ENCODE results near the gene CSNK2A2. TPM values are rescaled to one million over a fixed set of nuclear protein-coding genes. Genes with fewer than 3 reads are reported as not detected.

Gene CSNK2A2
- 13.5 and 21.7 TPM in 2 replicates for total RNA-seq (2014; rRNA removed; shearing (Covaris generic))

DNA sequence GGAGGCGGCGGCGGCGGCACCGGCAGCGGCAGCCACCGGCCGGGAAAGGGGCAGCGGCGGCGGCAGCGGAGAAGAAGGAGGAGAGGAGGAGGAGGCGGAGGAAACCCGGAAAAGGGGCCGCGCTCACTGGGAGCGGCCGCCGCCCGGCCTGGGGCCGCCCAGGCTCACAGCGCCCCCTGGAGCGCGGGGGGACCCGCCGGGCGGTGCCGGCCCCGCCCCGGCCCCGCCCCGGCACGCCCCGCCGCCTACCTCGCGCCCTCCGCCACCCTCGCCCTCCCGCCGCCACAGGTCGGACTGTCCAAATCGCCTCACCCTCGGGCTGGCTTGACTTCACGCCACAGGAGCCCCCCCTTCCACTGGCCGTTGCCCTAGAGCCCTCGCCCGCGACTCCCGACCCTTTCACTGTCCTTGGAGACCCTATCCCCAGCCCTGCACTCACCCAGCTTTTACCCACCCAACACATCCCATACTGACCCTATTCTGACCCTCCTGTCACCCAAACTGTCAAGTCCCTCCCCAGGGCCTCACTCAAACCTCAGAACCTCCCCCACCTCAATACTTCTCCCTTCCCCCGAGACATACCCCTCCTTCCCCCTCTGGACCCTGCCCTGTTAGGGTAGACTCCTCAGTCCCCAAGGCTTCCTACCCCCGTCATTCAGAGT is at the start of gene CSNK2A2:
Gene CSNK2A2 (minus strand): TSS at position 85 of the 662 bp plus-strand sequence. CDS start 370 bp downstream, outside the sequence.
- H3K4me3 ChIP-seq, result peak within 1 kb of the TSS; percentile 53
- H3K9me3 ChIP-seq (replicated peaks), result no peaks in the 10 kb centered on the region
- H3K27ac ChIP-seq, result no peak within 1 kb of the TSS
- peaks cover 33% of the 10 kb centered on the region for H3K36me3 ChIP-seq
- peaks cover 10% of the 10 kb centered on the region for H3K4me1 ChIP-seq (replicated peaks)
- H3K27me3 ChIP-seq (replicated peaks), result peaks cover 15% of the 10 kb centered on the region
- DNase-seq (ENCODE audit: low read depth in 1 of 2, low spot score in 2 of 2), result peak; percentile 32 to 77

GRCh38 chr16:58243528-58244004 is 45.7 kb upstream of the CSNK2A2 start:
- Histone ChIP-seq H3K27ac (no peak overlapping the region), H3K4me3 (no peak overlapping the region), H3K9me3 (replicated peaks) (no peaks in the 10 kb centered on the region; the same call in 1 of the 2 replicates), H3K4me1 (replicated peaks) (no peaks in the 10 kb centered on the region), H3K27me3 (replicated peaks) (peaks cover 20% of the 10 kb centered on the region), H3K36me3 (no peaks in the 10 kb centered on the region)
- no peak for DNase-seq (ENCODE audit: low read depth in 1 of 2, low spot score in 2 of 2)

GRCh38 chr16:58236831-58237230 is 38.9 kb upstream of the CSNK2A2 start:
- Histone ChIP-seq H3K4me1 (replicated peaks) (0 out of 2 replicates have a peak, but pooled peaks cover 3% of the 10 kb centered on the region), H3K27ac (no peak overlapping the region), H3K27me3 (replicated peaks) (peaks cover 28% of the 10 kb centered on the region), H3K36me3 (no peaks in the 10 kb centered on the region), H3K4me3 (no peak overlapping the region), H3K9me3 (replicated peaks) (no peaks in the 10 kb centered on the region; the same call in 1 of the 2 replicates)
- no peak for DNase-seq (ENCODE audit: low read depth in 1 of 2, low spot score in 2 of 2)

GRCh38 chr16:58236231-58236690 is 38.4 kb upstream of the CSNK2A2 start:
- Histone ChIP-seq H3K9me3 (replicated peaks) (no peaks in the 10 kb centered on the region), H3K27me3 (replicated peaks) (peaks cover 22% of the 10 kb centered on the region), H3K4me1 (replicated peaks) (0 out of 2 replicates have a peak, but pooled peaks cover 3% of the 10 kb centered on the region), H3K4me3 (peak overlapping the region; percentile 19; the same call in 1 of the 2 replicates), H3K36me3 (no peaks in the 10 kb centered on the region), H3K27ac (no peak overlapping the region)
- peak; percentile 20 to 61 for DNase-seq (ENCODE audit: low read depth in 1 of 2, low spot score in 2 of 2)

GRCh38 chr16:58235663-58236062 is 37.8 kb upstream of the CSNK2A2 start:
- DNase-seq (ENCODE audit: low read depth in 1 of 2, low spot score in 2 of 2), result no peak
- no peaks in the 10 kb centered on the region for H3K36me3 ChIP-seq
- no peak overlapping the region for H3K27ac ChIP-seq
- H3K4me3 ChIP-seq, result no peak overlapping the region
- H3K27me3 ChIP-seq (replicated peaks), result peaks cover 16% of the 10 kb centered on the region
- H3K9me3 ChIP-seq (replicated peaks), result no peaks in the 10 kb centered on the region
- H3K4me1 ChIP-seq (replicated peaks), result 0 out of 2 replicates have a peak, but pooled peaks cover 3% of the 10 kb centered on the region

- Histone ChIP-seq H3K9me3 (replicated peaks) (no peaks in the 10 kb centered on the region), H3K27me3 (replicated peaks) (peaks cover 13% of the 10 kb centered on the region)
- no peak for DNase-seq (ENCODE audit: low read depth in 1 of 2, low spot score in 2 of 2)
Observed at GRCh38 chr16:58234831-58235595, 37.1 kb upstream of the CSNK2A2 start.

DNA sequence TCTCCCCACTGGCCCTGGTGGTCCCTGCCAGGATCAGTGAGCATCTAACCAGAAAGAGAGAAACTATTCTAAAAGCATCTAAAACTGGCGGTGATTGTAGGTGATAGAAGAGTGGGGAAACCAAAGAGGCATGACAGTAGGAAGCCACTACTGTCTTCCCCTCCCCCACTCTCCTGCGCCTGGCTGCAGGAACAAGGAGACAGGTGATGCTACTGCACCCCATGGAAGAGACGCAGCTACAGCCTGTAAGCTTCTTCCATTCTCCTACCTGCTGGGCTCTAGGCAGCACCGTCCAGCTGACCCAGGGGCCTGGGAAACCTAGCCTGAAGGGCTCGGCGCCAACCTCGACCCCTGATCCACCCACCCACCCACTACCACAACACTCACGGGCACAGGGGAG is 32.4 kb upstream of the CSNK2A2 start:
- Histone ChIP-seq H3K27me3 (replicated peaks) (peaks cover 23% of the 10 kb centered on the region), H3K4me3 (no peak overlapping the region)

More at GRCh38 chr16:58234831-58235595, 37.1 kb upstream of the CSNK2A2 start:
- no peaks in the 10 kb centered on the region for H3K36me3 ChIP-seq
- H3K4me1 ChIP-seq (replicated peaks), result 0 out of 2 replicates have a peak, but pooled peaks cover 3% of the 10 kb centered on the region
- no peak overlapping the region for H3K27ac ChIP-seq
- no peak overlapping the region for H3K4me3 ChIP-seq

DNA sequence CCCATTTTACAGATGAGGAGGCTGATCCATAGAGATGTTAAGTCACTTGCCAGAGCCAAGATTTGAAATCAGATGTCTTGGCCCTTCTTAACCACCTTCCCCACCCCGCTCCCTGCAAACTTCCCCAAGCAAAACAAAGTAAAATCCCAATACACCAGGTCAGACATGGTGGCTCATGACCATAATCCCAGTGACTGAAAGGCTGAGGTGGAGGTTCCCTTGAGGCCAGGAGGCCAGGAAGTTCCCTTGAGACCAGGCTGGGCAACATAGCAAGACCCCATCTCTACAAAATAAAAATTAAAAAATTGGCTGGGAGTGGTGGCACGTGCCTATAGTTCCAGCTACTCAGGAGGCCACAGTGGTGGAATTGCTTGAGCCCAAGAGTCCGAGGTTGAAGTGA is 28.9 kb upstream of the CSNK2A2 start:
- DNase-seq (ENCODE audit: low read depth in 1 of 2, low spot score in 2 of 2), result no peak
- H3K9me3 ChIP-seq (replicated peaks), result no peaks in the 10 kb centered on the region
- H3K27ac ChIP-seq, result no peak overlapping the region
- no peaks in the 10 kb centered on the region for H3K4me1 ChIP-seq (replicated peaks)
- no peak overlapping the region for H3K4me3 ChIP-seq
- H3K27me3 ChIP-seq (replicated peaks), result peaks cover 11% of the 10 kb centered on the region; the same call in 1 of the 2 replicates
- no peaks in the 10 kb centered on the region for H3K36me3 ChIP-seq

More for the DNA sequence above, 32.4 kb upstream of the CSNK2A2 start:
- H3K4me1 ChIP-seq (replicated peaks), result no peaks in the 10 kb centered on the region
- H3K36me3 ChIP-seq, result no peaks in the 10 kb centered on the region
- no peaks in the 10 kb centered on the region for H3K9me3 ChIP-seq (replicated peaks)
- DNase-seq (ENCODE audit: low read depth in 1 of 2, low spot score in 2 of 2), result no peak
- no peak overlapping the region for H3K27ac ChIP-seq

DNA sequence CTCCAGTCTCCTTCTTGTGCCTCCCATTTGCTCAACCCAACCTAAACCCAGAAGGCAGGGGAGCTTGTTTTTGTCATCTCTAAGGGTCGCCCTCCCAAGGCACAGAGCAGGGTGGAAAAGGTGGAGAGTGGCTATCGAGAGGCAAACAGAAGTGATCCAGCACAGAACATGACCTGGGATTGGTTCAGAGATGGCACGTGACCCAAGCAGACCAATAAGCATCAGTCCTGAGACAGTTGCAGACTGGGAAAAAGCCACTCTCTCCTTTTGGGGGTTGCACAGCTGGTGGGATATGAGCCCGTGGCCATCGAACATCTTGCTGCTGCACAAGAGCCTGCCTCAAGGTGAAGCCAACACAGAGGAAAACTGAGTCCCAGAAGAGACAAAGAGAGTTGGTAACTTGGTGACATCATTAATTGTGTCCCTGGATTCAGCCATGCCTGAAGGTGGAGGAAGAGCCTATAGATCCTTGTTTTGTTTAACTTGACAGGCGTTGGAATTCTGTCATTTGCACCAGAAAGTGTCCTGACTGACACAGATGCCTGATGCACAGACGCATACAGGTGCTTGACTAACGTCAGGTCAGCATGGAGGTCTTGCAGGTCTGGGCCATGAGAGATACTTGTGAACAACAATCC is 28.2 kb upstream of the CSNK2A2 start:
- Histone ChIP-seq H3K4me3 (no peak overlapping the region), H3K9me3 (replicated peaks) (no peaks in the 10 kb centered on the region), H3K4me1 (replicated peaks) (no peaks in the 10 kb centered on the region), H3K27me3 (replicated peaks) (peaks cover 11% of the 10 kb centered on the region; the same call in 1 of the 2 replicates), H3K36me3 (no peaks in the 10 kb centered on the region), H3K27ac (no peak overlapping the region)
- DNase-seq (ENCODE audit: low read depth in 1 of 2, low spot score in 2 of 2), result no peak

GRCh38 chr16:58222532-58223316 is 24.8 kb upstream of the CSNK2A2 start:
- peaks cover 10% of the 10 kb centered on the region for H3K27me3 ChIP-seq (replicated peaks)
- no peak overlapping the region for H3K27ac ChIP-seq
- H3K9me3 ChIP-seq (replicated peaks), result no peaks in the 10 kb centered on the region
- H3K4me3 ChIP-seq, result no peak overlapping the region
- no peak for DNase-seq (ENCODE audit: low read depth in 1 of 2, low spot score in 2 of 2)
- no peaks in the 10 kb centered on the region for H3K36me3 ChIP-seq
- H3K4me1 ChIP-seq (replicated peaks), result no peaks in the 10 kb centered on the region

DNA sequence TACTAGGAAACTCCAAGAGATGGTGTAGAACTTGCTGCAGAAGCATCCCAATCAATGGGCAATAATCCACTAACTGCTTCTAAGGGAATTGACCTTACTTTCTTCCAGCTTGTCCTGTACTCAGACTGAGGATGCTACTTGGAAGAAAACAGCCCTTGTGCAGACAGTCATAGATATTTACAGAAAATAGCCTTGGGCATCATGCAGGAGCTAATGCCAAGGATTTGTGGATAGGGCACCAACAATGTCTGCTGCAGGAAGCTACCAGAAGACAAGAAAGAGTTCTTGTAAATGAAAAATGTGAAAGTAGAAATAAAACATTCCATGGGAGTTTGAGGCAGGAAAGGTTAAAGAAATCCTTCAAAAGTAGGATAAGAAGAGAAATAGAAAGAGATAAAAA is 21.5 kb upstream of the CSNK2A2 start:
- DNase-seq (ENCODE audit: low read depth in 1 of 2, low spot score in 2 of 2), result no peak
- Histone ChIP-seq H3K4me3 (no peak overlapping the region), H3K36me3 (no peaks in the 10 kb centered on the region), H3K27ac (no peak overlapping the region), H3K27me3 (replicated peaks) (peaks cover 14% of the 10 kb centered on the region), H3K9me3 (replicated peaks) (0 out of 2 replicates have a peak, but pooled peaks cover 3% of the 10 kb centered on the region), H3K4me1 (replicated peaks) (no peaks in the 10 kb centered on the region)

GRCh38 chr16:58218786-58219185 is 20.9 kb upstream of the CSNK2A2 start:
- H3K4me3 ChIP-seq, result no peak overlapping the region
- no peaks in the 10 kb centered on the region for H3K36me3 ChIP-seq
- peaks cover 18% of the 10 kb centered on the region for H3K27me3 ChIP-seq (replicated peaks)
- H3K4me1 ChIP-seq (replicated peaks), result no peaks in the 10 kb centered on the region
- H3K9me3 ChIP-seq (replicated peaks), result 0 out of 2 replicates have a peak, but pooled peaks cover 3% of the 10 kb centered on the region
- no peak for DNase-seq (ENCODE audit: low read depth in 1 of 2, low spot score in 2 of 2)
- H3K27ac ChIP-seq, result no peak overlapping the region

All from SJSA1 (cell line).